HG03342 (cell line): ENCODE measurements around the gene MYO1E.

Experiments
- ATAC-seq: cut with Tn5 transposase; IDR thresholded peaks from one replicate; pipeline ENCODE4 v1.9.1; 2021; ENCODE audit warnings: mild to moderate bottlenecking, moderate library complexity; ENCODE audit not compliant: unreplicated experiment

Gene MYO1E

GRCh38 chr15:59322056-59322759, 50.5 kb downstream of the MYO1E start:
- no peak for ATAC-seq

GRCh38 chr15:59321000-59321689, 51.5 kb downstream of the MYO1E start:
- ATAC-seq = no peak

- no peak for ATAC-seq
These were observed 55.5 kb downstream of the MYO1E start for GRCh38 chr15:59317211-59317610.

GRCh38 chr15:59315914-59316451, 56.7 kb downstream of the MYO1E start:
- ATAC-seq = no peak

GRCh38 chr15:59313641-59314332, 58.9 kb downstream of the MYO1E start:
- no peak for ATAC-seq

- no peak for ATAC-seq
These were observed 60.5 kb downstream of the MYO1E start for GRCh38 chr15:59312205-59312604.

GRCh38 chr15:59311195-59311594, 61.5 kb downstream of the MYO1E start:
- ATAC-seq = no peak

- ATAC-seq = no peak
These were observed 63.3 kb downstream of the MYO1E start for GRCh38 chr15:59309405-59309804.

GRCh38 chr15:59307165-59307537, 65.5 kb downstream of the MYO1E start:
- no peak for ATAC-seq

- ATAC-seq = no peak
These were observed 66.0 kb downstream of the MYO1E start for GRCh38 chr15:59306520-59307164.

GRCh38 chr15:59304807-59305206, 67.9 kb downstream of the MYO1E start:
- no peak for ATAC-seq

- no peak for ATAC-seq
These were observed 68.5 kb downstream of the MYO1E start for GRCh38 chr15:59304034-59304795.

GRCh38 chr15:59303633-59304032, 69.0 kb downstream of the MYO1E start:
- no peak for ATAC-seq

- ATAC-seq = no peak
These were observed 69.5 kb downstream of the MYO1E start for GRCh38 chr15:59303136-59303535.

GRCh38 chr15:59301527-59301926, 71.1 kb downstream of the MYO1E start:
- ATAC-seq = no peak

- ATAC-seq = no peak
These were observed 72.0 kb downstream of the MYO1E start for GRCh38 chr15:59300618-59301139.

- ATAC-seq = peak; percentile 50
These were observed 72.6 kb downstream of the MYO1E start for GRCh38 chr15:59299929-59300617.

- ATAC-seq = no peak
These were observed 73.8 kb downstream of the MYO1E start for GRCh38 chr15:59298854-59299250.

GRCh38 chr15:59298225-59298853, 74.3 kb downstream of the MYO1E start:
- peak; percentile 71 for ATAC-seq
